NCI-H2081 treated with DMSO at 0.1 percent for 48 hours (cell line): ENCODE measurements around the gene HMCN2.

Experiments used
- DNase-seq: peaks from one replicate; lab custom pipeline; 2025; lab: John Stamatoyannopoulos, UW

Gene HMCN2

GRCh38 chr9:130308081-130308571 lies 42.6 kb downstream of the HMCN2 start:
- no peak for DNase-seq

DNA sequence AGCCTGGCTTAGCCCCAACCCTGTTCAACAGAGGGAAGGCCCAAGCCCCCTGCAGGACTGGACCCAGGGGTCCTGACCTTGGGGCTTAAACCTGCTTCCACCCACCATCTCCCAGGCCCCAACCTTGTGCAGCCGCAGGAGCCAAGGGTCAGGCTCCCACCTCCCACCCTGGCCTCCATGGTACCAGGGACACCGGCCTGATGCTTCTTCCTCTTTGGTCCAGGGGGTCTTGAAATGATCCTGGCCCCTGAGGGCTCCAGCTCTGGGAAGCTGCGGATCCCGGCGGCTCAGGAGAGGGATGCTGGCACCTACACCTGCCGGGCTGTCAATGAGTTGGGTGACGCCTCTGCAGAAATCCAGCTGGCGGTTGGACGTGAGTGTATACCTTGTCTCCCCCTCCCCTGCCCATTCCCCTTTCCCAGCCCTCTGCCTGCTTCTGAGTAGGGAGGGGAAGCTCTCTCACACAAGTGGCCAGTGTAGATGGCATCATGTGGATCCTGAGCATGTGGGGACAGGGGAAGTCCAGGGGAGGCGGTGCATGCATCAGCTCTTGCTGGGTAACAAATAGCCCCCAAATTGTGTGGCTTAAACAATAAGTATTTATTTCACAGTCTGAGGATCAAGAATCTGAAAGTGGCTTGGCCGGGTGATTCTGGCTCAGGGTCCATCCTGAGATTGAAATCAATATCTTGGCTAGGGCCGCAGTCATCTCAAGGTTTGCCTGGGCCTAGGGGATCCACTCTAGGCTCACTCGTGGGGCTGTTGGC lies 44.3 kb downstream of the HMCN2 start:
- no peak for DNase-seq

- no peak for DNase-seq
These were observed 44.9 kb downstream of the HMCN2 start for GRCh38 chr9:130310456-130310855.

DNA sequence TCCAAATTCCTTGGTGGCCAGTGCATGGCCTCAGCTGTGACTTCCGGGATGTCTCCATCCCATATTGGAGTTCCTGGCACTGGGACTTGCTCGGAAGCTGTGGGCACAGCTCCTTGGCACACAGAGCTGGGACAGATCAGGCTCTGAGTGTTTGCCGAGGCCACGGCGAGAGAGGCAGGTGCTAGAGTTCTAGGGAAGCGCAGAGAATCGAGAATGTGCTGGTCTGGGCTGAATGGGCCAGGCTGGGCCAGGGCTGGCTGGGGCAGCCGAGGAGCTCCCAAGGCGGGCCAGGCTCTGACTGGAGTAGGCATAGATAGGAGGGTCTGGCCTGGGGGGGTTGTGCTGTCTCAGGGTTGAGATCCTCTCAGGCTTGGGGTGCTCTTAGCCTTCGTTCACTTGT lies 45.4 kb downstream of the HMCN2 start:
- DNase-seq, result no peak

GRCh38 chr9:130311408-130312140 lies 46.0 kb downstream of the HMCN2 start:
- DNase-seq, result no peak

- no peak for DNase-seq
These were observed 47.7 kb downstream of the HMCN2 start for GRCh38 chr9:130313103-130313858.

DNA sequence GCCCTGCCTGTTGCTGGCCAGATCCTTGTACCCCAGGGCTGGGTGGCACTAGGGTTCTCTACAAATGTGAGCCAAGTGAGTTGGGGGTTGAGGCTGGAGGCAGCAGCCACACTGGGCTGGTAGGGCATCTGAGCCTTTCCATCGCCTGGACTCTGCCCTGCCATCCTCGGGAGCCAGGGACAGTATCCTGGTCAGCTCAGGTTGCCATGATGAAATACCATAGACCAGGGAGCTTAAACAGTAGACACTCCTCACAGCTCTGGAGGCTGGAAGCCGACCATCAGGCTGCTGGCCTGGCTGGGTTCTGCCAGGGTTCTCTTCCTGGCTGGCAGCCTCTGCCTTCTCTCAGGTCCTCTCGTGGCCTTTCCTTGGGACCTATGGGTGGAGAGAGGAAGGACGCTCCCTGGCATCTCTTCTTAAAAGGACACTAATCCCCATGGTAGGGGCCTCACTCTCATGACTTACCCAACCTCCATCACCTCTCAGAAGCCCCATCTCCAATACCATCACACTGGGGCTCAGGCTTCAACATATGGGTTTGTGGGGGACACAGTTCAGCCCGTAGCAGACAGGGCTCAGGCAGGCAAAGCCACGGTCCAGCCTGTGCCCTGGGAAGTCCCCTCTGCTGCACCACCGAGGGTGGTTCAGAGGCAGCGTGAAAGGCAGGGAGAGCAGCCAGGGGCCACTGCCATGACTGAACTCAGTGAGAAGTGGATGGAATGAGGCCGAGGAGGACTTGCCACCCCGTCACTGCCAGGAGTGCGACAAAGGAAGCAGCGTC lies 50.1 kb downstream of the HMCN2 start:
- DNase-seq, result no peak

GRCh38 chr9:130316430-130316829 lies 50.9 kb downstream of the HMCN2 start:
- no peak for DNase-seq

DNA sequence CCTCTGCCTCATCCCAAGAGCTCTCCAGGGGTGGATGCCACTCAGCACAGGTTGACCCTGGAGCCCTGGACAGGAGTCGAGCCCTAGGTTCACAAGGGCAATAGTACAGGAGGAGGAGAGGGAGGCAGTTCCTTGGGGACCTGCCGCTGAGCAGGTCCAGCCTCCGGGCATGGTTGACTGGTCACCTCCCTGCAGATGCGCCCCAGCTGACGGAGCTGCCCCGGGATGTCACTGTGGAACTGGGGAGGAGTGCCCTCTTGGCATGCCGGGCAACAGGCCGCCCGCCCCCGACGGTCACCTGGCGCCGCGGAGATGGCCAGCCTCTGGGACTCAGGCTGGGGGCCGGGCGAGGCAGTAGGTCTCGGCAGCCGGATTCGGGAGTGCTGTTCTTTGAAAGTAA lies 53.7 kb downstream of the HMCN2 start:
- no peak for DNase-seq

- DNase-seq, result no peak
These were observed 54.6 kb downstream of the HMCN2 start for GRCh38 chr9:130319944-130320712.

DNA sequence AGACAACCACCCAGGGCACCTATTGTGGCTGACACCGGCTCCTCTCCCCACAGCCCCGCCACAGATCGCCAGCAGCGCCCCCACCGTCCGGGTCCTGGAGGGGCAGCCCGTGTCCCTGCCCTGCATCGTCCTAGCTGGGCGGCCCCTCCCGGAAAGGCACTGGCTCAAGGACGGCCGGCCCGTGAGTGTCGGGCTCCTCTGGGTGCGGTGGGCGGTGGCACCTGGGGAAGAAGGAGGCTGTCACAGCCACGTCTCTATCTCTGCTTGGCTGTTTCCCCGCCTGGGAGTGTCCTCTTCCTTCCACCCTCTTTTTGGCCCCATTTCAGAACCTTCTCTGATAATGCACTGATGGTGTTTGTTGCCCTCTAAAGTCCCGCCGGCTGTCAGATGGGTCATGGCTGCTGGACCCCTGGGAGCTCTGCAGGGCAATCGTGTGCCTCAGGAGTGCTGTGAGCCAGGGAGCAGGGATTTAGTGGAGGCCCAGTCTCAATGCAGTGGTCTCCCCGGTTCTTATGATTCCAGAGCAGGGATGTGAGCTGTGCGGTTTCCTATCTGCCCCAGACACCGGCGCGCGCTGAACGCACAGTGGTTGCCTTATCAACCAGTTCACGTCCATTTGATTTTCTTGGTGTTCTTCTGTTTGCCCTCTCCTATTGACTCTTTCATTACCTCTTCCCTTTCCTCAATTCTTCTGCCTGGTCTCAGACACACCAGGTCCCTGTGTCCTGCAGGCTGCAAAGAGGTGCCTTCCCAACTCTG lies 55.3 kb downstream of the HMCN2 start:
- no peak for DNase-seq

DNA sequence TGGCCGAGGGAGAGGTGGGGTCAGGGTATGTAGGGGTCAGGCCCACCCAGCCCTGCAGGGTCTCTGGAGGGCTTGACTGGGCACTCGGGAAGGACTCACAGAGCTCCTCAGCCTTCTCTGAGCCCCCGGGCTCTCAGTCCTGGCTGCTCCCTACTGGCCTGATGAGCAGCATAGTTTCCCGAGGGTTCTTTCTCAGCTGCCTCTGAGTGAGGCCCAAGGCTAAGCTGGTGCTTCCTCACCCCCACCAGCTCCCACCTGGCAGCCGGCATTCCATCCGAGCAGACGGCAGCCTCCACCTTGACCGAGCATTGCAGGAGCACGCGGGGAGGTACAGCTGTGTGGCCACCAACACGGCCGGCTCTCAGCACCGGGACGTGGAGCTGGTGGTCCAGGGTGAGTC lies 56.0 kb downstream of the HMCN2 start:
- DNase-seq, result no peak

DNA sequence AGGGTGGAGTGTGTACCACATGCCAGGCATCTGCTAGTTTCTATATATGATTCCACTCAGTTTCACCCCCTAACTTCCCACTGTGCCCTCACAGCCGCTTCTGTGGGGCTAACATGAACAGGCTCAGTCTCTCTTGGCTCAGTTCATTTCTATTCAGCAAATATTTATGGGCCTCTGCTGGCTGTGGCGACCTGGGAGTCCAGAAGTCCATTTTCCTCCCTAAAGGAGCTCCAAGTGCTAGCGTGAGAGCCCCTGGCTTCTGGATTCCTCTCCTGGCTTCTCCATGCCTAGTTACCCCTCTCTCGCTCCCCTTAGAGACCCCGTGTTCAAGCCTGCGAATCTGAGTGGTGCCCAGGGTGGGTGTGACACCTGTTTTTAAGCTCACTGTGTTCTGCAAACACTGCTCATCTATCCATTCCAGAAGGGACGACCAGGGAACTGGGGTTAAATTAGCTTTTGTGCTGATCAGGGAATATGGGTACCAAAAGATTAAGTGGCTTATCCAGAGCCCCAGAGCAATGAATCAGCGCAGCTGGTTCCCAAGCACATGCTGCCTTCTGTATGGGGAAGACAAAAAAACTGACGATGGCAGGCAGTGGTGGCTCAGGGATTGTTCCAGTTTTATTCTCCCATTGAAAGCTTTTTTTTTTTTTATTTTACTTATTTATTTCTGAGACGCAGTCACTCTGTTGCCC lies 57.6 kb downstream of the HMCN2 start:
- DNase-seq, result no peak

DNA sequence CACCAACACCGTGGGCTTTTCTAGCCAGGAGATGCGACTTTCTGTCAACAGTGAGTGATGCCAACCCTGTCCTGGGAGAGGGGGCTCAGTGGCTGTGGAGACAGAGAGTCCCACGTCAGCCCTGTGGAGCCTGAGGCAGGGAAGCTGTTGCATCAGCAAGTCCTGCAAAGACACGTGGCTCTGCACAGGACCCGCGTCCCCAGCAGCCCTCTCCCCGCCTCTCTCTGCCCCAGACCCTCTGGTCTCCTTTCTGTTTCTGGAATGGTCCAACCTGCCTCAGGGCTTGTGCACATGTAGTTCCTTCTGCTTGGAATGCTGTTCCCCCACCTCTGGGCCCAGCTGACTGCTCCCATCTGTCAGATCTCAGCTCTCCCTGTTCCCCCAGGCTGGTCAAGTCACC lies 60.4 kb downstream of the HMCN2 start:
- DNase-seq, result no peak

DNA sequence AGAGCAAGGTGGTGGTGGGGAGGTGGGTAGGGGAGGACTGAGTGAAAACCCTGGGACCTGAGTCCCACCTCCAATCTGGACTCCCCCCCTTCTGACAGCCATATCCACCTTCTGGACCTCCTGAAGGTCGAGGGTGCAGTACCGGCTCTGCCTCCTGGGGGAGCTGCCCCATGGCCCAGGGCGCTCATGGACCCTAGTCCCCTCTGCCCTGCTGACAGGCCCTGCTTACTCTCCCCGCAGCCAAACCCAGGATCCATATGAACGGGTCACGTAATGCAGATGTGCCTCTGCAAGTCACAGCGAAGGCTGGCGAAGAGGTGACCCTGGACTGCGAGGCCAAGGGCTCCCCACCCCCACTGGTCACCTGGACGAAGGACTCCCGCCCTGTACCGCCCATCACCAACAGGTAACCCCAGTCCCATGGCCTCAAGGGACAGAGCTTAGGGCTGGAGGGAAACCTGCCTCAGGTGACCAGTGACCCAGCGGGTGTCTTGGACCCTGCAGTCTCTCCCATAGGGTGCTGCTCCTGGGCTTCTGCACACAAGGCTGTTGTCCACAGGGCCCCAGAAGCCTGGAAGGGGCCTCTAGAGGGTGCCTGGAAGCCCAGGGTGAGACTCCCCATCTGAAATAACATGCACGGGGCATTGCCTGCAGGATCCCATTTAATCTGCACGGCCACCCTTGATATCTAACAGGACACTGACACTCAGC lies 61.7 kb downstream of the HMCN2 start:
- no peak for DNase-seq

DNA sequence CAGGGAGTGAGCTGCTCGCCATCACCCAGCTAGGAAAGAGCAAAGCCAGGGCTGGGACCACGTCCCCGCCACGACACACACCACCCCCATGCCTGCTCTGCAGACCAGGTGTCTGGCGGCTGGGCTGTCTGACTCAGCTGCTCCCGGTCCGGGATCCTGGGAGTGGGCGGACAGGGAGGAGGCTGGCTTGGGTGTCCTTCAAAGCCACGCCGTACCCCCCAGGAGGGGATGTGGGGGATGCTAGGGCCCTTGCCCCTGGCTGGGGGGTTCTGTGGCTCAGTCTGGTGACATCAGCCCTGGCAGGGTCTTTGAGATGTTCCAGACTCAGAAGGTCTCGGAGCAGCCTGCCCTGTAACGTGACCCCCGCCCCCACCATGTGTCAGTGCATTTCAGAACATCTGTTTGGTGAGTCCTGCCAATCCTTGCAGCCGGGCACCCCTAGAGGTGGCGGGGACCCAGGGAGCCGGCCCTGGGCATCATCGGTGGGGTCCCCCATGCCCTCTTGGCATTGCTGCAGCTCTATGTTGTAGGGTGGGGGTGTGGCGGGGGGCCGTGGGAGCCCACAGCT lies 62.3 kb downstream of the HMCN2 start:
- DNase-seq, result no peak

DNA sequence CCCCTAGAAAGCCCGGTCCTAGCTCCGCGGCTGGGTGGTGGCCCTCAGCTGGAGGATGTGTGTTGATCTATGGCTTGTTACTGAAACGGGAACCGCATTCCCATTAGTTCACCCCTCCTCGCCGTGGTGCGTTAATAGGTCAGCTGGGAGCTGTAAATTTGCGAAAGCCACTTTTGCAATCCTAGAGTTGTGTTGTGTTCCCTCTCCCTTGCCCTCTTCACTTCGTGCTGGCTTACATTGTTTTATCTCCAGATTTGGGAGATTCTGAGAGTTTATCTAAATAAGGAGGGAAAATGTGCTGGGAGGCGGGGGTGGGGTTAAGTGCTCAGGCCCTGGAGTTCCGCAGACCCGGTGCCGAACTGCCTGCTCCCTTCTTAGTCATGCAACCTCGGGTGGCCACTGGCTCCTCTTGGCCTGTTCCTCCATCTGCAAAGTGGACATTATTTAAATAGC lies 62.8 kb downstream of the HMCN2 start:
- no peak for DNase-seq

DNA sequence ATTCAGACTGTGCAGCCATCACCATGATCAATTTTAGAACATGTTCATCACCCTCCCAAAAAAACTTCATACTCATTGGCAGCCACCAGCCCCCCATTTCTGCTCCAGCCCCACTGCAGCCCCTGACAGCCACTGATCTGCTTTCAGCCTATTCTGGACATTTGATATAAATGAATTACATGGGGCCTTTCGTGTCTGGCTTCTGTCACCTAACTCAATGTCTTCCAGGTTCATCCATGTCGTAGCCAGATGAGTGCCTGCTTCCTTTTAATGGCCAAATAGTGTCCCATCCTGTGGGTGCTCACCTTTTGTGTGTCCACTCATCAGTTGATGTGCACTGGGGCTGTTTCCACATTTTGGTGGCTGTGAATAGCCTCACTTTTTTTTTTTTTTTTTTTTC lies 63.5 kb downstream of the HMCN2 start:
- DNase-seq, result no peak
